ENCODE measurements around the gene ZNF491.
"Not testable (repeated sequence)": the region's sequence is repeated elsewhere in the genome, so short reads cannot be mapped to it uniquely, and the experiment has no call there.

ZNF491 gene

DNA sequence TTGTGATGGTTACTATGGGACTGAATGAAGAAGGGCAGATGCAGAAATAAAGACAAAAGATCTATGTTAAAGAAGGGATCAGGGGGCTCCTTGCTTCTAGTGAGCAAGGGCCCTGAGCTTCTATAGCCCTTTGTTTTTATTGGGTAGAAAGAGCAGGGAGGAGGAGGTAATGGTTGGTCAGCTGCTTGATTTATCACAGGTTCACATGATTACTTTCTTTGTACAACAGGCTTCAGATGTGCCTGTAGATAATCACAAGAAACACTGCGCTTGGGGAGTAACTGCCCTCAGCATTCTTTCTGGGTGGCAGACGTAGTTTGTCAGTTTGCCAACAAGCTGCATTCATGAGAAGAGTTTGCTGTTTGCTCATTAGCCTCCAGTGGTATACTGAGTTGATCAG, 45.4 kb downstream of the ZNF491 start:
- Histone ChIP-seq H3K27me3 (ENCODE audit: insufficient read depth, low read length, poor library complexity) (no peaks in the 10 kb centered on the region), H3K4me2 (ENCODE audit: insufficient read depth, low read length) (no peak overlapping the region), H3K9ac (ENCODE audit: low read depth, low read length) (no peak overlapping the region), H3K4me3 (ENCODE audit: low read depth in 1 of 2, low read length in 2 of 2) (no peak overlapping the region), H3K4me1 (ENCODE audit: insufficient read depth, low read length) (peaks cover 10% of the 10 kb centered on the region), H3K79me2 (ENCODE audit: insufficient read depth, low read length) (peaks cover 2% of the 10 kb centered on the region), H2AFZ (ENCODE audit: low read depth, low read length) (no peak overlapping the region), H3K36me3 (ENCODE audit: insufficient read depth, low read length) (no peaks in the 10 kb centered on the region; the same call in 1 of the 2 replicates), H4K20me1 (ENCODE audit: insufficient read depth, low read length) (no peaks in the 10 kb centered on the region), H3K9me3 (ENCODE audit: insufficient read depth, low read length, severe bottlenecking) (no peaks in the 10 kb centered on the region), H3K27ac (ENCODE audit: low read length) (no peak overlapping the region)
- TF ChIP-seq, protein P1, sequence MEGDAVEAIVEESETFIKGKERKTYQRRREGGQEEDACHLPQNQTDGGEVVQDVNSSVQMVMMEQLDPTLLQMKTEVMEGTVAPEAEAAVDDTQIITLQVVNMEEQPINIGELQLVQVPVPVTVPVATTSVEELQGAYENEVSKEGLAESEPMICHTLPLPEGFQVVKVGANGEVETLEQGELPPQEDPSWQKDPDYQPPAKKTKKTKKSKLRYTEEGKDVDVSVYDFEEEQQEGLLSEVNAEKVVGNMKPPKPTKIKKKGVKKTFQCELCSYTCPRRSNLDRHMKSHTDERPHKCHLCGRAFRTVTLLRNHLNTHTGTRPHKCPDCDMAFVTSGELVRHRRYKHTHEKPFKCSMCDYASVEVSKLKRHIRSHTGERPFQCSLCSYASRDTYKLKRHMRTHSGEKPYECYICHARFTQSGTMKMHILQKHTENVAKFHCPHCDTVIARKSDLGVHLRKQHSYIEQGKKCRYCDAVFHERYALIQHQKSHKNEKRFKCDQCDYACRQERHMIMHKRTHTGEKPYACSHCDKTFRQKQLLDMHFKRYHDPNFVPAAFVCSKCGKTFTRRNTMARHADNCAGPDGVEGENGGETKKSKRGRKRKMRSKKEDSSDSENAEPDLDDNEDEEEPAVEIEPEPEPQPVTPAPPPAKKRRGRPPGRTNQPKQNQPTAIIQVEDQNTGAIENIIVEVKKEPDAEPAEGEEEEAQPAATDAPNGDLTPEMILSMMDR (IDR thresholded peaks at IDR 0.05; ENCODE audit: borderline replicate concordance, extremely low read depth, low read length, poor library complexity, severe bottlenecking), result no peak
- TF ChIP-seq EZH2 (IDR thresholded peaks at IDR 0.05; ENCODE audit: borderline replicate concordance, low read depth, low read length, severe bottlenecking), result no peak
- ATAC-seq (ENCODE audit: insufficient read depth, low read depth) (no peak), DNase-seq (no peak)

DNA sequence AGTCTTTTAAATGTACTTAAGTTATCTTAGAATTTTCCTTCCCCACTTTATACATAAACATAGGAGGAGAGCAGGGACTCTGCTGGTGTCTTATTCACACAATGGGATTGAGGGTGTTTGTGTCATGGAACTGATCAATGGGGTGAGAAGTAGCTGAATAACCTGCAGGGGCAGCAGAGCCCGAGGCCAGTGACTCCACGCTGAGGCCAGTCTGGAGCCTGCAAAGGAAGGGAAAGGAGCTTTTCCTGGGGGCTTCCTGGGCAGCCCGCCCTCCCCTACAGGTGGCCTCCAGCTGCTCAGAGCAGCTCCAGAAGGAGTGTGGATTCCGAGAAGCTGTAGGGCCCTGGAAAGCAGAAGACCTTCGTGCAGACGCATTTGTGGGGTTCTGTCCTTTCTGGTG, 49.3 kb downstream of the ZNF491 start:
- H2AFZ ChIP-seq (ENCODE audit: low read depth, low read length), result peak overlapping the region; percentile 96
- peak overlapping the region; percentile 16; the same call in 1 of the 2 replicates for H3K27ac ChIP-seq (ENCODE audit: low read length)

DNA sequence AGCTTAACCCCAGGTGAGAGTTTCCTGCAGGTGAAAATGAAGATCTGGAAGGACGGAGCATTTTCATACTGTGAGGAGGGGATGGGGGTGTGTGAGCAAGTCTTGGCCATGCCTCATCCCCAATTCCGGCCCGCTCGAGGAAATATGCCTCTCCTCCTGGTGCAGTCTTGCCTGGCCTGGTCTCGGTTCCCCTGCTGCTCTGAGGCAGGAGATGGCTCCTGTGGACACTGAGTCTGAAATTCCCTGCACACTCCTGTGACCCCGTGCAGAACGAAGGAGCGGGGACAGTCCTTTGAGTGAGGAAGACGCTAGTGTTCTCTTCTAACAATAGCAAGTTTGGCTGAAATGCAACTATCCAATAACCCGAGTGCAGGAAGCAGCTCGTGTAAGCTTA, 49.9 kb downstream of the ZNF491 start:
- Histone ChIP-seq H3K4me3 (ENCODE audit: low read depth in 1 of 2, low read length in 2 of 2) (peak overlapping the region; percentile 73 to 74; a peak in 3 of 4 replicates), H3K27me3 (ENCODE audit: insufficient read depth, low read length, poor library complexity) (no peaks in the 10 kb centered on the region), H3K4me1 (ENCODE audit: insufficient read depth, low read length) (peaks cover 33% of the 10 kb centered on the region), H3K9ac (ENCODE audit: low read depth, low read length) (peak overlapping the region; percentile 72), H4K20me1 (ENCODE audit: insufficient read depth, low read length) (no peaks in the 10 kb centered on the region), H2AFZ (ENCODE audit: low read depth, low read length) (peak overlapping the region; percentile 96), H3K79me2 (ENCODE audit: insufficient read depth, low read length) (peaks cover 44% of the 10 kb centered on the region), H3K36me3 (ENCODE audit: insufficient read depth, low read length) (peaks cover 28% of the 10 kb centered on the region), H3K27ac (ENCODE audit: low read length) (peak overlapping the region; percentile 88), H3K4me2 (ENCODE audit: insufficient read depth, low read length) (peak overlapping the region; percentile 74), H3K9me3 (ENCODE audit: insufficient read depth, low read length, severe bottlenecking) (peaks cover 11% of the 10 kb centered on the region)
- DNase-seq (no peak), ATAC-seq (ENCODE audit: insufficient read depth, low read depth) (no peak; the same call in 2 of the 3 replicates)
- TF ChIP-seq, protein P1 (IDR thresholded peaks at IDR 0.05; ENCODE audit: borderline replicate concordance, extremely low read depth, low read length, poor library complexity, severe bottlenecking), result no peak
- no peak for TF ChIP-seq EZH2 (IDR thresholded peaks at IDR 0.05; ENCODE audit: borderline replicate concordance, low read depth, low read length, severe bottlenecking)

More for the DNA sequence above, 49.3 kb downstream of the ZNF491 start:
- ATAC-seq (ENCODE audit: insufficient read depth, low read depth); H3K4me3 ChIP-seq (ENCODE audit: low read depth in 1 of 2, low read length in 2 of 2); H3K9me3 ChIP-seq (ENCODE audit: insufficient read depth, low read length, severe bottlenecking); DNase-seq; H4K20me1 ChIP-seq (ENCODE audit: insufficient read depth, low read length); H3K9ac ChIP-seq (ENCODE audit: low read depth, low read length); H3K27me3 ChIP-seq (ENCODE audit: insufficient read depth, low read length, poor library complexity): not testable (repeated sequence)
- Histone ChIP-seq H3K36me3 (ENCODE audit: insufficient read depth, low read length) (peaks cover 23% of the 10 kb centered on the region), H3K4me2 (ENCODE audit: insufficient read depth, low read length) (peak overlapping the region; percentile 74), H3K79me2 (ENCODE audit: insufficient read depth, low read length) (peaks cover 41% of the 10 kb centered on the region), H3K4me1 (ENCODE audit: insufficient read depth, low read length) (peaks cover 33% of the 10 kb centered on the region)

DNA sequence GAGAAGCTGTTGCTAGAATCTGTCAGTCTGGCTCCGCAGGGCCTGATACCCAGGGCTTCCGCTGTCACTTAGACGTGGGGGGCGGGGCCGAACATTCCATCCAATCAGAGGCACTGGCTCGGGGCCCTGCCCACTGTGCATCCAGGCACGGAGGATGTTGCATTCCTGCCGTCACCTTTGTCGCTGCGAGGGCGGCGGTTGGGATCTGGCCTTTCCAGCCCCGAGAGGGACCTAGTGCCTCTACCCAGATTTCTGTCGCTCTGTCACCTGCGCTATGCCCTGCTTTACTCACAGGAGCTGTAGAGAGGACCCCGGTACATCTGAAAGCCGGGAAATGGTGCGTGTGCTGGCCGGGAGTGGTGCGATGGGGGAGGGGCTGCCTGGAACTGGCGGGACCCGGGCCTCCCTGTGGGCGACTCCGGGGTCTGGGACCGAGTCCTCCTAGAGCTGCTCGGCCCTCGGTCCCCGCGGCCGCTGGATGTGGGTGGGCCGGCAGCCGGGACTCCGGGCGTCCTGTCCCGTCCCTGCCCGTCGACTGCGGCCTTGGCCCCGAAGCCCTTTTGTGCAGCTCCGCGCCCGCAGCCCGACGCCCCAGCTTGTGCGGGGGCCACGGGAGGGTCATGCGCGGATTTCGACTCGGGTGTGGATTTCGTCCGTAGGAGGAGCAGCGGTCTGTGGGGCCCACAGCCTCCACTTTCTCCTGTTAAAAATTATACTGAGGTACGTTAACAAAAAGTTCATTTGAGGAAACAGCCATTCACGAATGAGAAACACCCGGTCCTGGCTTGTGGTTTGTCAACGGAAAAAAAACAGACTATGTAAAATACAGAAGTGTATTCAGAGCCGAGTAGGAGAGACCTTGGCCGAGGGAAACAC, 50.5 kb downstream of the ZNF491 start, which contains the start of gene ZNF439:
TSS of gene ZNF439 (plus strand) at position 133 of the 876 bp plus-strand sequence. CDS start at position 275, 142 bp downstream.
- Histone ChIP-seq H3K9me3 (ENCODE audit: insufficient read depth, low read length, severe bottlenecking) (peaks cover 12% of the 10 kb centered on the region), H3K36me3 (ENCODE audit: insufficient read depth, low read length) (peaks cover 34% of the 10 kb centered on the region), H4K20me1 (ENCODE audit: insufficient read depth, low read length) (no peaks in the 10 kb centered on the region), H3K27ac (ENCODE audit: low read length) (peak within 1 kb of the TSS; percentile 88), H3K4me3 (ENCODE audit: low read depth in 1 of 2, low read length in 2 of 2) (peak within 1 kb of the TSS; percentile 73 to 74), H3K79me2 (ENCODE audit: insufficient read depth, low read length) (peaks cover 50% of the 10 kb centered on the region), H3K4me2 (ENCODE audit: insufficient read depth, low read length) (peak within 1 kb of the TSS; percentile 74), H3K27me3 (ENCODE audit: insufficient read depth, low read length, poor library complexity) (no peaks in the 10 kb centered on the region), H3K9ac (ENCODE audit: low read depth, low read length) (peak within 1 kb of the TSS; percentile 72), H3K4me1 (ENCODE audit: insufficient read depth, low read length) (peaks cover 33% of the 10 kb centered on the region), H2AFZ (ENCODE audit: low read depth, low read length) (peak within 1 kb of the TSS; percentile 96)
- peak; percentile 97 for DNase-seq
- ATAC-seq (ENCODE audit: insufficient read depth, low read depth), result peak; percentile 100
- TF ChIP-seq, protein P1 (IDR thresholded peaks at IDR 0.05; ENCODE audit: borderline replicate concordance, extremely low read depth, low read length, poor library complexity, severe bottlenecking), result no peak
- no peak for TF ChIP-seq EZH2 (IDR thresholded peaks at IDR 0.05; ENCODE audit: borderline replicate concordance, low read depth, low read length, severe bottlenecking)

DNA sequence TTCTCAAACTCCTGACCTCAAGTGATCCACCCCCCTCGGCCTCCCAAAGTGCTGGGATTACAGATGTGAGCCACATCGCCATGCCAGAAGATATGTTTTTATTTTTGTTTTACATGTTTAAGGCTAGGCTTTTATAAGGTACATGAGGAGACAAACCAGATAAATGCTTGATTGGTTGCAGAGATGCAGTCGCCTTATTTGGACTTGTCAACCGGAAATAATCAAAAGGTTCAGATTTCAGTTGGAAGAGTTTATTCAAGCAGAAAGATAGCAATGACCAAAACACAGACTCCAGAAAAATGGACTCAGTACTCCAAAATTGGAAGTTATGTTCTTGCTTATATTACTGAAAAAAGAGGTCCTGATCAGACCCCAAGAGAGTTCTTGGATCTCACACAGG, 52.0 kb downstream of the ZNF491 start:
- H4K20me1 ChIP-seq (ENCODE audit: insufficient read depth, low read length); DNase-seq; H3K27ac ChIP-seq (ENCODE audit: low read length); H3K9ac ChIP-seq (ENCODE audit: low read depth, low read length); H3K27me3 ChIP-seq (ENCODE audit: insufficient read depth, low read length, poor library complexity); ATAC-seq (ENCODE audit: insufficient read depth, low read depth); H2AFZ ChIP-seq (ENCODE audit: low read depth, low read length): not testable (repeated sequence)
- Histone ChIP-seq H3K4me1 (ENCODE audit: insufficient read depth, low read length) (peaks cover 33% of the 10 kb centered on the region), H3K4me2 (ENCODE audit: insufficient read depth, low read length) (peak overlapping the region; percentile 74), H3K4me3 (ENCODE audit: low read depth in 1 of 2, low read length in 2 of 2) (peak overlapping the region in 1 of 2 experiments; percentile 74; a peak in 1 of 4 replicates), H3K36me3 (ENCODE audit: insufficient read depth, low read length) (peaks cover 48% of the 10 kb centered on the region), H3K9me3 (ENCODE audit: insufficient read depth, low read length, severe bottlenecking) (peaks cover 12% of the 10 kb centered on the region), H3K79me2 (ENCODE audit: insufficient read depth, low read length) (peaks cover 62% of the 10 kb centered on the region)
